HCT116 (cell line): ENCODE data around the gene SPINT4. TPM values are rescaled to one million over a fixed set of nuclear protein-coding genes. Genes with fewer than 3 reads are reported as not detected.
"Not testable (repeated sequence)": the region's sequence is repeated elsewhere in the genome, so short reads cannot be mapped to it uniquely, and the experiment has no call there.

Experiments used
- ATAC-seq: fragments of 200-7000 bp; cut with Tn5 transposase; 2 replicates; pipeline ENCODE4 v1.9.1; 2020; ENCODE audit warnings: mild to moderate bottlenecking, moderate library complexity
- BruUV-seq: library from RNA; stranded (reverse); fragments of 400-500 nt; replicated peaks from 2 replicates; lab custom pipeline; 2021; lab: Mats Ljungman, UMichigan
- CTCF ChIA-PET: fragments of 300-600 bp; sonication (Branson Sonifier 250); formaldehyde crosslinking; loops from one replicate; lab custom pipeline; 2021; ENCODE audit warnings: antibody characterized with exemption; lab: Charles Lee
- POLR2A ChIA-PET: fragments of 300-600, 350-600 bp; sonication (Branson Sonifier 250); formaldehyde crosslinking; loops from one replicate; lab custom pipeline; 2021; ENCODE audit warnings: antibody characterized with exemption; lab: Charles Lee
- RAD21 ChIA-PET, 2 experiments: fragments of 300-600 bp; sonication (Branson Sonifier 250); formaldehyde crosslinking; loops; one replicate each; lab custom pipeline; 2023; ENCODE audit warnings: low total read pairs in 2 of 2; ENCODE audit not compliant: uncharacterized antibody in 2 of 2, unreplicated experiment in 2 of 2, low non-redundant PET in 1 of 2; lab: Charles Lee
- DNase-seq: peaks from one replicate; pipeline ENCODE4 v3.0.0-alpha.2; 2010; ENCODE audit warnings: low read depth, low spot score
- H2AFZ ChIP-seq: fragments of 200-600 bp; shearing (Covaris generic), sonication (generic); 2 replicates; pipeline ENCODE4 v1.6.1; 2017; ENCODE audit warnings: low read depth, mixed run types, mixed read lengths, antibody characterized with exemption, low read length; ENCODE audit not compliant: poor library complexity, severe bottlenecking
- H3K27ac ChIP-seq: 2 replicates; pipeline ENCODE4 v1.5.1; 2012; ENCODE audit warnings: low read depth, low read length
- H3K27me3 ChIP-seq: fragments of 200-600 bp; sonication (generic); 2 replicates; pipeline ENCODE4 v1.6.1; 2016; ENCODE audit warnings: mixed run types, low read length, mixed read lengths; ENCODE audit not compliant: insufficient read depth
- H3K36me3 ChIP-seq, 2 experiments: fragments of 200-500 bp in 1 of 2; fragments of 200-600 bp in 1 of 2; sonication (Bioruptor generic) in 1 of 2; sonication (generic) in 1 of 2; 2 replicates each; pipeline versions ENCODE4 v1.5.1 to v1.6.1; 2014 to 2016; ENCODE audit warnings: low read length in 2 of 2, inconsistent platforms in 1 of 2, mixed read lengths in 1 of 2, mixed run types in 1 of 2; ENCODE audit not compliant: insufficient read depth in 2 of 2, control insufficient read depth in 1 of 2
- H3K4me1 ChIP-seq, 2 experiments: fragments of 200-600 bp in 1 of 2; sonication (generic) in 1 of 2; 2 replicates each; pipeline versions ENCODE4 v1.5.1 to v1.6.1; 2012 to 2017; ENCODE audit warnings: low read length in 2 of 2, inconsistent platforms in 1 of 2, mild to moderate bottlenecking in 1 of 2, mixed read lengths in 1 of 2, mixed run types in 1 of 2, moderate library complexity in 1 of 2; ENCODE audit not compliant: insufficient read depth in 2 of 2, control insufficient read depth in 1 of 2
- H3K4me2 ChIP-seq: fragments of 200-600 bp; sonication (generic); 2 replicates; pipeline ENCODE4 v1.6.1; 2017; ENCODE audit warnings: mixed run types, low read length, mixed read lengths
- H3K4me3 ChIP-seq, 2 experiments: fragments of 200-600 bp in 1 of 2; sonication (generic) in 1 of 2; replicated peaks in 1 of 2; 2 replicates each; pipeline ENCODE4 v1.5.1; 2011 to 2016; ENCODE audit warnings: low read length in 2 of 2, control low read depth in 1 of 2, low read depth in 1 of 2, mild to moderate bottlenecking in 1 of 2, mixed read lengths in 1 of 2, mixed run types in 1 of 2
- H3K79me2 ChIP-seq: fragments of 200-600 bp; sonication (generic); 2 replicates; pipeline ENCODE4 v1.6.1; 2017; ENCODE audit warnings: mild to moderate bottlenecking, mixed run types, low read length, moderate library complexity, mixed read lengths; ENCODE audit not compliant: insufficient read depth
- H3K9ac ChIP-seq: fragments of 200-600 bp; sonication (generic); 2 replicates; pipeline ENCODE4 v1.6.1; 2016; ENCODE audit warnings: low read length, mixed read lengths
- H3K9me2 ChIP-seq: fragments of 200-600 bp; sonication (generic), shearing (Covaris generic); 2 replicates; pipeline ENCODE4 v1.6.1; 2017; ENCODE audit warnings: mixed run types, mild to moderate bottlenecking, moderate library complexity; ENCODE audit not compliant: insufficient read depth
- H3K9me3 ChIP-seq, 2 experiments: fragments of 200-500 bp in 1 of 2; fragments of 200-600 bp in 1 of 2; sonication (Bioruptor generic) in 1 of 2; sonication (generic) in 1 of 2; 2 replicates each; pipeline ENCODE4 v1.6.1; 2014 to 2017; ENCODE audit warnings: low read length in 2 of 2, mixed read lengths in 2 of 2, inconsistent platforms in 1 of 2, low read depth in 1 of 2, mild to moderate bottlenecking in 1 of 2, mixed run types in 1 of 2, moderate library complexity in 1 of 2; ENCODE audit not compliant: control insufficient read depth in 1 of 2, insufficient read depth in 1 of 2
- H4K20me1 ChIP-seq: fragments of 200-600 bp; sonication (generic), shearing (Covaris generic); 2 replicates; pipeline ENCODE4 v1.6.1; 2017; ENCODE audit warnings: mixed run types, mild to moderate bottlenecking, moderate library complexity; ENCODE audit not compliant: insufficient read depth
- intact Hi-C: fragments of 100-400 bp; cut with micrococcal nuclease; formaldehyde crosslinking; loops from 2 replicates; pipeline ENCODE4 v1.10.0; 2022
- total RNA-seq: library from RNA; stranded (reverse); gene quantifications from one replicate; pipeline ENCODE4 v1.2.1, GENCODE V29; 2021; ENCODE audit not compliant: unreplicated experiment

SPINT4 gene
- total RNA-seq, 1 experiment from 2014 or later: not detected

DNA sequence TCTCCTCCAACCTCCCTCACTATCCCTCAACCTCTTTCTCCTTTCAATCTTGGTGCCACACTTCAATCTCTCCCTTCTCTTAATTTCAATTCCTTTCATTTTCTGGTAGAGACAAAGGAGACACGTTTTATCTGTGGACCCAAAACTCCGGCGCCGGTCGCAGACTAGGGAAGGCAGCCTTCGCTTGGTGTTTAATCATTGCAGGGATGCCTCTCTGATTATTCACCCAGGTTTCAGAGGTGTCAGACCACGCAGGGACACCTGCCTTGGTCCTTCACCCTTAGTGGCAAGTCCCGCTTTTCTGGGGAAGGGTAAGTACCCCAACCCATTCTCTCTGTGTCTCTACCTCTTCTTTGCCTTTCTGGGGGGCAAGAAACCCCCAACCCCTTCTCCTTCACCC is 37.8 kb downstream of the SPINT4 start:
- ATAC-seq, H3K36me3 ChIP-seq, H3K79me2 ChIP-seq, CTCF ChIA-PET, H2AFZ ChIP-seq, H3K4me3 ChIP-seq, POLR2A ChIA-PET, intact Hi-C loops, H3K9me3 ChIP-seq, BruUV-seq, H3K27ac ChIP-seq, RAD21 ChIA-PET, H3K9me2 ChIP-seq, H3K4me2 ChIP-seq, DNase-seq, H4K20me1 ChIP-seq, H3K9ac ChIP-seq, H3K4me1 ChIP-seq, H3K27me3 ChIP-seq: not testable (repeated sequence)

GRCh38 chr20:45761966-45762365 is 39.8 kb downstream of the SPINT4 start:
- H3K4me3 ChIP-seq, H4K20me1 ChIP-seq, DNase-seq, H3K27ac ChIP-seq, H3K36me3 ChIP-seq, H3K4me1 ChIP-seq, H3K27me3 ChIP-seq, H3K9me3 ChIP-seq, CTCF ChIA-PET, BruUV-seq, POLR2A ChIA-PET, H3K4me2 ChIP-seq, intact Hi-C loops, H2AFZ ChIP-seq, ATAC-seq, RAD21 ChIA-PET, H3K79me2 ChIP-seq, H3K9ac ChIP-seq, H3K9me2 ChIP-seq: not testable (repeated sequence)

DNA sequence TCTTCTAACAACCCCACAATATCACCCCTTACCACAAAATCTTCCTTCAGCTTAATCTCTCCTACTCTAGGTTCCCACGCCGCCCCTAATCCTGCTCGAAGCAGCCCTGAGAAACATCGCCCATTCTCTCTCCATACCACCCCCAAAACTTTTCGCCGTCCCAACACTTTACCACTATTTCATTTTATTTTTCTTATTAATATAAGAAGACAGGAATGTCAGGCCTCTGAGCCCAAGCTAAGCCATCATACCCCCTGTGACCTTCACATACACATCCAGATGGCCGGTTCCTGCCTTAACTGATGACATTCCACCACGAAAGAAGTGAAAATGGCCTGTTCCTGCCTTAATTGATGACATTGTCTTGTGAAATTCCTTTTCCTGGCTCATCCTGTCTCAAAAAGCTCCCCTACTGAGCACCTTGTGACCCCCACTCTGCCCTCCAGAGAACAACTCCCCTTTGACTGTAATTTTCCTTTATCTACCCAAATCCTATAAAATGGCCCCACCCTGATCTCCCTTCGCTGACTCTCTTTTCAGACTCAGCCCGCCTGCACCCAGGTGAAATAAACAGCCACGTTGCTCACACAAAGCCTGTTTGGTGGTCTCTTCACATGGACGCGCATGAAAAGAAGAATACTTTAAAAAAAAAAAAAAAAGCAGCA is 42.6 kb downstream of the SPINT4 start:
- H3K9me3 ChIP-seq, ATAC-seq, intact Hi-C loops, H3K4me3 ChIP-seq, H3K9me2 ChIP-seq, H3K27ac ChIP-seq, RAD21 ChIA-PET, H3K4me1 ChIP-seq, H3K27me3 ChIP-seq, H3K9ac ChIP-seq, BruUV-seq, H3K4me2 ChIP-seq, H2AFZ ChIP-seq, H3K36me3 ChIP-seq, CTCF ChIA-PET, H3K79me2 ChIP-seq, H4K20me1 ChIP-seq, DNase-seq, POLR2A ChIA-PET: not testable (repeated sequence)
